HG03460 (cell line): ENCODE data around the gene ZNF433.
A peak's percentile ranks its signal among the peaks of the same experiment; 100 is the strongest.
"Not testable (repeated sequence)": the region's sequence is repeated elsewhere in the genome, so short reads cannot be mapped to it uniquely, and the experiment has no call there.

ENCODE experiments used
- ATAC-seq: cut with Tn5 transposase; IDR thresholded peaks from one replicate; pipeline ENCODE4 v1.9.1; 2021; ENCODE audit not compliant: unreplicated experiment

The ZNF433 gene

GRCh38 chr19:11991921-11992320 lies 43.6 kb downstream of the ZNF433 start:
- ATAC-seq = not testable (repeated sequence)

GRCh38 chr19:11989112-11989456 lies 46.4 kb downstream of the ZNF433 start:
- ATAC-seq = no peak

- peak; percentile 84 for ATAC-seq
Measured at GRCh38 chr19:11987405-11988281, 47.8 kb downstream of the ZNF433 start.

GRCh38 chr19:11986754-11987153 lies 48.7 kb downstream of the ZNF433 start:
- no peak for ATAC-seq

GRCh38 chr19:11984986-11985385 lies 50.5 kb downstream of the ZNF433 start:
- no peak for ATAC-seq

GRCh38 chr19:11982526-11982925 lies 53.0 kb downstream of the ZNF433 start:
- no peak for ATAC-seq

- ATAC-seq = no peak
Measured at GRCh38 chr19:11979527-11979926, 56.0 kb downstream of the ZNF433 start.

- ATAC-seq = no peak
Measured at GRCh38 chr19:11978492-11979100, 56.9 kb downstream of the ZNF433 start.

- ATAC-seq = no peak
Measured at GRCh38 chr19:11973019-11973810, 62.3 kb downstream of the ZNF433 start.

- no peak for ATAC-seq
Measured at GRCh38 chr19:11971041-11971440, 64.4 kb downstream of the ZNF433 start.

- no peak for ATAC-seq
Measured at GRCh38 chr19:11970174-11970573, 65.3 kb downstream of the ZNF433 start.

- ATAC-seq = peak; percentile 87
Measured at GRCh38 chr19:11964858-11965645, 70.4 kb downstream of the ZNF433 start, which contains the start of gene ZNF763. Gene ZNF763, plus strand, starts transcription at chr19:11965040. Its CDS starts 169 bp downstream, at chr19:11965209.
